IPS-NIHi11 (cell line): Measurements from ENCODE around the gene MAP2K6.

Source experiments
- DNase-seq: peaks from one replicate; pipeline ENCODE4 v3.0.0; 2012; ENCODE audit warnings: mixed read lengths, low spot score

Gene MAP2K6

GRCh38 chr17:69492410-69493071 lies 78.0 kb downstream of the MAP2K6 start:
- peak; percentile 48 for DNase-seq

GRCh38 chr17:69495787-69496186 lies 81.3 kb downstream of the MAP2K6 start:
- DNase-seq = no peak

GRCh38 chr17:69497161-69497560 lies 82.7 kb downstream of the MAP2K6 start:
- DNase-seq = no peak

GRCh38 chr17:69499318-69499717 lies 84.8 kb downstream of the MAP2K6 start:
- DNase-seq = no peak

- DNase-seq = no peak
Measured at GRCh38 chr17:69500911-69501429, 86.5 kb downstream of the MAP2K6 start.

GRCh38 chr17:69501591-69502468 lies 87.3 kb downstream of the MAP2K6 start:
- peak; percentile 46 for DNase-seq

GRCh38 chr17:69503711-69504110 lies 89.2 kb downstream of the MAP2K6 start:
- DNase-seq = no peak

GRCh38 chr17:69505740-69506139 lies 91.2 kb downstream of the MAP2K6 start:
- DNase-seq = no peak

- DNase-seq = peak; percentile 20
Measured at GRCh38 chr17:69506489-69506888, 92.0 kb downstream of the MAP2K6 start.

GRCh38 chr17:69508814-69509213 lies 94.3 kb downstream of the MAP2K6 start:
- no peak for DNase-seq

- no peak for DNase-seq
Measured at GRCh38 chr17:69511250-69511649, 96.8 kb downstream of the MAP2K6 start.

- DNase-seq = no peak
Measured at GRCh38 chr17:69512946-69513345, 98.4 kb downstream of the MAP2K6 start.

GRCh38 chr17:69516225-69516624 lies 101.7 kb downstream of the MAP2K6 start:
- DNase-seq = no peak

- no peak for DNase-seq
Measured at GRCh38 chr17:69516911-69517310, 102.4 kb downstream of the MAP2K6 start.

- no peak for DNase-seq
Measured at GRCh38 chr17:69518951-69519350, 104.5 kb downstream of the MAP2K6 start.

GRCh38 chr17:69523244-69523861 lies 108.9 kb downstream of the MAP2K6 start:
- peak; percentile 43 for DNase-seq

- no peak for DNase-seq
Measured at GRCh38 chr17:69524854-69525253, 110.4 kb downstream of the MAP2K6 start.

GRCh38 chr17:69525920-69526841 lies 111.7 kb downstream of the MAP2K6 start:
- DNase-seq = peak; percentile 56

- DNase-seq = no peak
Measured at GRCh38 chr17:69528035-69528434, 113.5 kb downstream of the MAP2K6 start.

GRCh38 chr17:69533481-69534234 lies 119.2 kb downstream of the MAP2K6 start:
- peak; percentile 23 for DNase-seq

GRCh38 chr17:69534235-69534621 lies 119.7 kb downstream of the MAP2K6 start:
- no peak for DNase-seq
